ENCODE data around the gene RNF17.

GRCh38 chr13:24719139-24719538 is 44.8 kb upstream of the RNF17 start:
- no peak for TF ChIP-seq CTCF (IDR thresholded peaks at IDR 0.05)
- TF ChIP-seq POLR2AphosphoS5 (IDR thresholded peaks at IDR 0.05) = no peak
- TF ChIP-seq POLR2A (IDR thresholded peaks at IDR 0.05; ENCODE audit: low read depth) = no peak
- no peak for TF ChIP-seq EP300 (IDR thresholded peaks at IDR 0.05)
